IMR-90 (cell line): ENCODE data around the gene OXCT2. TPM values are rescaled to one million over a fixed set of nuclear protein-coding genes. Genes with fewer than 3 reads are reported as not detected.
"Not testable (repeated sequence)": the region's sequence is repeated elsewhere in the genome, so short reads cannot be mapped to it uniquely, and the experiment has no call there.

Experiments used
- ATAC-seq: fragments of 200-7000 bp; cut with Tn5 transposase; 2 replicates; pipeline ENCODE4 v1.9.1; 2020; ENCODE audit warnings: low read depth, mild to moderate bottlenecking, moderate library complexity
- BruUV-seq: library from RNA; stranded (reverse); fragments of 400-500 nt; replicated peaks from 2 replicates; lab custom pipeline; 2021; lab: Mats Ljungman, UMichigan
- CTCF ChIA-PET: fragments of 300-600 bp; formaldehyde crosslinking; extraction: SDS; loops from one replicate; lab custom pipeline; 2021; ENCODE audit warnings: antibody characterized with exemption; lab: Yijun Ruan, JAX
- POLR2A ChIA-PET: fragments of 300-600 bp; sonication (Branson Sonifier 250); formaldehyde crosslinking; loops from one replicate; lab custom pipeline; 2022; ENCODE audit warnings: antibody characterized with exemption; ENCODE audit not compliant: unreplicated experiment; lab: Charles Lee
- DNase-seq: peaks from one replicate; pipeline ENCODE4 v3.0.0; 2013
- H2AFZ ChIP-seq: replicated peaks from 2 replicates; pipeline ENCODE3; 2013; ENCODE audit warnings: low read length, mild to moderate bottlenecking; ENCODE audit not compliant: poor library complexity
- H2AK5ac ChIP-seq: 2 replicates; pipeline ENCODE4 v1.6.1; 2013; ENCODE audit warnings: low read depth, low read length, inconsistent platforms
- H2AK9ac ChIP-seq: replicated peaks from 2 replicates; pipeline ENCODE3; 2013; ENCODE audit warnings: mild to moderate bottlenecking, low read depth, low read length, moderate library complexity; ENCODE audit not compliant: poor library complexity
- H2BK120ac ChIP-seq: 2 replicates; pipeline ENCODE4 v1.6.1; 2013; ENCODE audit warnings: low read depth, low read length, inconsistent platforms
- H2BK15ac ChIP-seq: 3 replicates; pipeline ENCODE4 v1.6.1; 2013; ENCODE audit warnings: low read depth, low read length, inconsistent platforms
- H2BK20ac ChIP-seq: 2 replicates; pipeline ENCODE4 v1.6.1; 2013; ENCODE audit warnings: low read depth, mild to moderate bottlenecking, inconsistent platforms, low read length, moderate library complexity
- H2BK5ac ChIP-seq: 2 replicates; pipeline ENCODE4 v1.6.1; 2013; ENCODE audit warnings: mild to moderate bottlenecking, low read depth, low read length, inconsistent platforms; ENCODE audit not compliant: poor library complexity, severe bottlenecking
- H3K14ac ChIP-seq: replicated peaks from 2 replicates; pipeline ENCODE4 v1.6.1; 2013; ENCODE audit warnings: low read depth, low read length, inconsistent platforms
- H3K18ac ChIP-seq: 2 replicates; pipeline ENCODE4 v1.6.1; 2013; ENCODE audit warnings: low read depth, low read length, control low read depth
- H3K23ac ChIP-seq: 2 replicates; pipeline ENCODE4 v1.6.1; 2013; ENCODE audit warnings: low read depth, low read length, inconsistent platforms
- H3K27ac ChIP-seq: 2 replicates; pipeline ENCODE4 v1.5.1; 2013; ENCODE audit warnings: mild to moderate bottlenecking, control low read depth, low read length; ENCODE audit not compliant: insufficient read depth
- H3K27me3 ChIP-seq: 2 replicates; pipeline ENCODE4 v1.6.1; 2013; ENCODE audit warnings: low read length; ENCODE audit not compliant: control insufficient read depth, insufficient read depth
- H3K36me3 ChIP-seq: 2 replicates; pipeline ENCODE4 v1.6.1; 2013; ENCODE audit warnings: low read length, mixed read lengths; ENCODE audit not compliant: control insufficient read depth, insufficient read depth
- H3K4ac ChIP-seq: 2 replicates; pipeline ENCODE4 v1.6.1; 2013; ENCODE audit warnings: low read depth, low read length, inconsistent platforms
- H3K4me1 ChIP-seq: 2 replicates; pipeline ENCODE4 v1.6.1; 2013; ENCODE audit warnings: low read length, mixed read lengths; ENCODE audit not compliant: control insufficient read depth, insufficient read depth
- H3K4me2 ChIP-seq: 2 replicates; pipeline ENCODE4 v1.6.1; 2013; ENCODE audit warnings: low read depth, mild to moderate bottlenecking, control low read depth, low read length, moderate library complexity
- H3K4me3 ChIP-seq: 2 replicates; pipeline ENCODE4 v1.5.1; 2013; ENCODE audit warnings: low read depth, mild to moderate bottlenecking, control low read depth, low read length, moderate library complexity; ENCODE audit not compliant: insufficient read depth
- H3K56ac ChIP-seq: 2 replicates; pipeline ENCODE4 v1.6.1; 2013; ENCODE audit warnings: low read length, inconsistent platforms; ENCODE audit not compliant: insufficient read depth; ENCODE audit errors: extremely low read depth
- H3K79me1 ChIP-seq, 2 experiments: 2 replicates each; pipeline ENCODE4 v1.6.1; 2013; ENCODE audit warnings: low read length in 2 of 2, inconsistent platforms in 1 of 2, low read depth in 1 of 2
- H3K9ac ChIP-seq: 2 replicates; pipeline ENCODE4 v1.6.1; 2013; ENCODE audit warnings: low read depth, low read length, control low read depth
- H3K9me1 ChIP-seq: 2 replicates; pipeline ENCODE4 v1.6.1; 2013; ENCODE audit warnings: low read length, inconsistent platforms; ENCODE audit not compliant: insufficient read depth
- H3K9me3 ChIP-seq: 2 replicates; pipeline ENCODE4 v1.6.1; 2013; ENCODE audit warnings: low read length; ENCODE audit not compliant: control insufficient read depth, insufficient read depth
- H4K20me1 ChIP-seq: 2 replicates; pipeline ENCODE4 v1.6.1; 2013; ENCODE audit warnings: low read length, inconsistent platforms; ENCODE audit not compliant: insufficient read depth
- H4K5ac ChIP-seq: 2 replicates; pipeline ENCODE4 v1.6.1; 2013; ENCODE audit warnings: mild to moderate bottlenecking, low read depth, low read length, control low read depth
- H4K8ac ChIP-seq, 2 experiments: 2 replicates each; pipeline ENCODE4 v1.6.1; 2013; ENCODE audit warnings: low read depth in 2 of 2, low read length in 2 of 2, control low read depth in 1 of 2, inconsistent platforms in 1 of 2
- H4K91ac ChIP-seq: 2 replicates; pipeline ENCODE4 v1.6.1; 2013; ENCODE audit warnings: low read depth, low read length, inconsistent platforms; ENCODE audit not compliant: insufficient read depth
- MAFK ChIP-seq: IDR thresholded peaks from 2 replicates; pipeline ENCODE4 v1.6.1; 2012; ENCODE audit warnings: low read depth, low read length, improper control_type of control experiment
- RAD21 ChIP-seq: IDR thresholded peaks from 2 replicates; pipeline ENCODE4 v1.6.1; 2012; ENCODE audit warnings: low read length, improper control_type of control experiment
- WGBS, 2 experiments: methylation state at CpG; one replicate each; pipeline versions ENCODE4 v1.1.5 to v1.1.7; 2013; ENCODE audit warnings: missing lambda C conversion rate in 2 of 2; ENCODE audit not compliant: insufficient read length in 1 of 2; ENCODE audit errors: extremely low coverage in 2 of 2; 5-methylcytosine and 5-hydroxymethylcytosine counted together
- dilution Hi-C: fragments of 300-500 bp; cut with HindIII; formaldehyde crosslinking; loops from one replicate; pipeline ENCODE4 v1.14.3; 2018; ENCODE audit warnings: low sequenced_read_pairs; ENCODE audit not compliant: unreplicated experiment
- in situ Hi-C: fragments of 300-500 bp; cut with MboI; formaldehyde crosslinking; loops from 3 replicates; pipeline ENCODE4 v1.14.3; 2019; ENCODE audit warnings: low sequenced_read_pairs, inconsistent platforms, mixed read lengths
- intact Hi-C: fragments of 100-400 bp; cut with micrococcal nuclease; formaldehyde crosslinking; loops from 2 replicates; pipeline ENCODE4 v1.10.0; 2022
- polyA plus RNA-seq, 3 experiments: library from polyadenylated mRNA; depleted of rRNA; stranded (reverse); fragments of >200 nt; gene quantifications; 2 replicates each; pipeline ENCODE4 v1.2.3, GENCODE V29; 2012; ENCODE audit warnings: low replicate concordance in 1 of 3
- total RNA-seq: library from RNA; depleted of rRNA; stranded (reverse); fragments of >200 nt; gene quantifications from 2 replicates; pipeline ENCODE4 v1.2.3, GENCODE V29; 2012
- TF ChIP-seq, protein P1 (sequence below): fragments of 150-350 bp; IDR thresholded peaks from 2 replicates; pipeline ENCODE4 v1.6.1; 2016; ENCODE audit warnings: low read depth, mild to moderate bottlenecking, low read length, moderate library complexity, borderline replicate concordance

The OXCT2 gene
- total and polyA plus RNA-seq, 2 of the 4 experiments (the other 2 are of a cell fraction): 0.18 to 0.22 TPM

DNA sequence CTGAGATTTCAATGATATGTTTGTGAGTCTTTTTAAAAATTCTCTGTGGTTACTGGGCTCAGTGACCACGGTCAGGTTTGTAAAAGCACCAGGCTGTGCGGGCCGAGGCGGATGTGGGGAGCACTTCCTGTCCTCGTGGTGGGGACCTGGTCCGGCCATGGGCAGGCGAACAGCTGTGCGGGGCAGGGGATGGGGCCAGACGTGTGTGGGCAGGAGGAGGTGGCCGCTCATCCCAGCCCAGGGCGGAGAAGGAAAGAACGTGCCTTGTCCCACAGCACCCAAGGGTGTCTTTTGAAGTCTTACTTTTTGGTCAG, 5.2 kb upstream of the OXCT2 start:
- H3K9me3 ChIP-seq: no peaks in the 10 kb centered on the region
- H4K20me1 ChIP-seq: no peaks in the 10 kb centered on the region
- H2BK120ac ChIP-seq: no peak overlapping the region
- no peak overlapping the region for H2AK5ac ChIP-seq
- no peak overlapping the region for H3K9ac ChIP-seq
- H3K18ac ChIP-seq: no peak overlapping the region
- H3K79me1 ChIP-seq: no peaks in the 10 kb centered on the region
- H2AK9ac ChIP-seq: no peak overlapping the region
- CTCF ChIA-PET: no interaction called here
- no peak for ATAC-seq
- no peak overlapping the region for H3K23ac ChIP-seq
- dilution Hi-C loops: no loop called here
- H2BK20ac ChIP-seq: no peak overlapping the region
- H3K9me1 ChIP-seq: no peaks in the 10 kb centered on the region
- H3K4ac ChIP-seq: no peak overlapping the region
- H3K4me2 ChIP-seq: no peak overlapping the region
- H2BK15ac ChIP-seq: no peak overlapping the region
- H3K56ac ChIP-seq: no peak overlapping the region
- in situ Hi-C loops: no loop called here
- TF ChIP-seq, protein P1, sequence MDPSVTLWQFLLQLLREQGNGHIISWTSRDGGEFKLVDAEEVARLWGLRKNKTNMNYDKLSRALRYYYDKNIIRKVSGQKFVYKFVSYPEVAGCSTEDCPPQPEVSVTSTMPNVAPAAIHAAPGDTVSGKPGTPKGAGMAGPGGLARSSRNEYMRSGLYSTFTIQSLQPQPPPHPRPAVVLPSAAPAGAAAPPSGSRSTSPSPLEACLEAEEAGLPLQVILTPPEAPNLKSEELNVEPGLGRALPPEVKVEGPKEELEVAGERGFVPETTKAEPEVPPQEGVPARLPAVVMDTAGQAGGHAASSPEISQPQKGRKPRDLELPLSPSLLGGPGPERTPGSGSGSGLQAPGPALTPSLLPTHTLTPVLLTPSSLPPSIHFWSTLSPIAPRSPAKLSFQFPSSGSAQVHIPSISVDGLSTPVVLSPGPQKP: no peak
- TF ChIP-seq RAD21: no peak
- TF ChIP-seq MAFK: no peak
- intact Hi-C loops: no loop called here
- 81% methylated on average over 3 of the region's 12 CpGs; no CpG with 5 or more reads in 1 of the 2 experiments for WGBS, 2 experiments
- H2BK5ac ChIP-seq: no peak overlapping the region
- no peak overlapping the region for H4K5ac ChIP-seq
- no peaks in the 10 kb centered on the region for H3K4me1 ChIP-seq
- DNase-seq: no peak
- no peaks in the 10 kb centered on the region for H3K36me3 ChIP-seq
- H3K27me3 ChIP-seq: peaks cover 24% of the 10 kb centered on the region
- no peak overlapping the region for H4K91ac ChIP-seq
- POLR2A ChIA-PET: no interaction called here
- H3K14ac ChIP-seq: no peak overlapping the region
- no peak overlapping the region for H2AFZ ChIP-seq
- no peak overlapping the region for H3K4me3 ChIP-seq
- H4K8ac ChIP-seq: no peak overlapping the region
- BruUV-seq: no TSS peak
- no peak overlapping the region for H3K27ac ChIP-seq

DNA sequence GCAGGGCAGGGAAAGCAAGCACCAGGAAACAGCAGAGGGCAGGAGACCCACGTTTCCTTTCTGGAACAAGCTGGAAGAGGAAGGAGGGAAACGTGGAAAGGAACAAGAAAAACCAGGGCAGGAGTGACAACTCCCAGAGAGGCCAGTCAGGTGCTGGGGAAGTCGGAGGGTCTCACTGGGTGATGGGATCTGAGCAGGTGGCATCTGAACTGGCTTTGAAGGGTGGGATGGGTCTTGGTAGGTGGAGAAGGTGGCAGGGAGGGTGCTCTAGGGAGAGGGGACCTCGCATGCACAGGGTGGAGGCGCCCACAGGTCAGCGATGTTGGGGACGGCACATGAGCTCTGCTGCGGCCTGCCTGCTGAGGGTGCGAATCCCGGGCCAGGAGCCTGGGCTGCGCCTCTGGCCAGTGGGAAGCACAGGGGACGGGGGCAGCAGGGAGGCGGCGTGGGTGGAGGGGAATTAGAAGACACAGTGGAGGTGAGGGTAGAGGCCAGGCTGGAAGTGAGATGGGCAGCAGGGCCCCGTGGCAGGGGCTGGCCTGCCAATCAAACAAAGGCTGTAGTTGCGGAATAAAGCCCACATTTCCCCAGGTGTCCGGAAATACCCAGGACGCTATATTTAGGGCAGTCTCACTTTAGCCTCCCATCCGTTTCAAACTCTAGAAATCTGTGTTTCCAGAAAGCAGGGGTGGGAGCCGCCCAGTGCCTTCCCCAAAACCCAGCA, 4.7 kb upstream of the OXCT2 start:
- dilution Hi-C loops, H3K9me1 ChIP-seq, POLR2A ChIA-PET, H2BK120ac ChIP-seq, H4K8ac ChIP-seq, H3K4ac ChIP-seq, H3K23ac ChIP-seq, H2AK9ac ChIP-seq, H2AFZ ChIP-seq, H3K9ac ChIP-seq, H4K5ac ChIP-seq, CTCF ChIA-PET, H3K9me3 ChIP-seq, H3K4me1 ChIP-seq, in situ Hi-C loops, H2BK15ac ChIP-seq, H2BK5ac ChIP-seq, H3K56ac ChIP-seq, intact Hi-C loops, H2AK5ac ChIP-seq, H3K4me3 ChIP-seq, ATAC-seq, H2BK20ac ChIP-seq, H4K20me1 ChIP-seq, H3K27ac ChIP-seq, H3K36me3 ChIP-seq, H3K79me1 ChIP-seq, H4K91ac ChIP-seq, DNase-seq, H3K14ac ChIP-seq, BruUV-seq, H3K4me2 ChIP-seq, H3K18ac ChIP-seq: not testable (repeated sequence)
- H3K27me3 ChIP-seq: peaks cover 22% of the 10 kb centered on the region
- no CpG with 5 or more reads among the region's 20 CpGs for WGBS, 2 experiments
